Lower lobe of right lung (tissue), 2 donors: ENCODE measurements around the gene PPP1R1B. TPM values are rescaled to one million over a fixed set of nuclear protein-coding genes. Genes with fewer than 3 reads are reported as not detected.
A peak's percentile ranks its signal among the peaks of the same experiment; 100 is the strongest.

Experiments
- ATAC-seq, 2 donors: fragments of 200-7000 bp; cut with Tn5 transposase; one replicate each; pipeline ENCODE4 v1.9.1; 2020 to 2022; ENCODE audit warnings: mild to moderate bottlenecking in 2 of 2, moderate library complexity in 2 of 2
- DNase-seq: peaks from one replicate; pipeline ENCODE4 v3.0.0-alpha.2; 2020
- H3K27ac ChIP-seq: fragments of 200-600 bp; one replicate; pipeline ENCODE4 v1.8.0; 2022
- H3K27me3 ChIP-seq: fragments of 200-600 bp; one replicate; pipeline ENCODE4 v1.8.0; 2022; ENCODE audit warnings: low read depth
- H3K36me3 ChIP-seq: fragments of 200-600 bp; one replicate; pipeline ENCODE4 v1.8.0; 2022; ENCODE audit warnings: mild to moderate bottlenecking
- H3K4me1 ChIP-seq: fragments of 200-600 bp; one replicate; pipeline ENCODE4 v1.8.0; 2022
- H3K4me3 ChIP-seq: fragments of 200-600 bp; one replicate; pipeline ENCODE4 v1.8.0; 2022; ENCODE audit warnings: mild to moderate bottlenecking
- H3K9me3 ChIP-seq: fragments of 200-600 bp; one replicate; pipeline ENCODE4 v1.8.0; 2022
- CTCF ChIP-seq: fragments of 200-600 bp; IDR thresholded peaks from one replicate; pipeline ENCODE4 v1.8.0; 2022; ENCODE audit warnings: antibody characterized with exemption, mild to moderate bottlenecking
- intact Hi-C: fragments of 100-400 bp; cut with DNase I; formaldehyde crosslinking; loops from one replicate; pipeline ENCODE4 v1.11.0; 2022
- total RNA-seq: library from RNA; stranded (reverse); fragmentation: NEBNext Ultra II Directional; extraction: Animal tissue kit (Norgen Biotek cat#: 25700); gene quantifications from one replicate; pipeline ENCODE4 v1.2.1, GENCODE V29; 2021
- donor health status: DM: no; HTN: yes; CAD: no; lungs with severe emphysema.

The PPP1R1B gene
- total RNA-seq, 1 donor from 2014 or later: 23.9 TPM

GRCh38 chr17:39684369-39685192, 57.8 kb downstream of the PPP1R1B start:
- no peak for DNase-seq
- intact Hi-C loops: no loop called here
- Histone ChIP-seq H3K4me3 (no peak overlapping the region), H3K36me3 (peaks cover 20% of the 10 kb centered on the region), H3K27me3 (no peaks in the 10 kb centered on the region), H3K27ac (no peak overlapping the region), H3K9me3 (no peaks in the 10 kb centered on the region), H3K4me1 (peaks cover 25% of the 10 kb centered on the region)
- TF ChIP-seq CTCF: no peak
- ATAC-seq: peak in 1 of 2 donors; percentile 20

Other genes starting within 250 kb of the PPP1R1B start
- 25.4 TPM for gene FBXL20, start 225.3 kb upstream of the PPP1R1B start, total RNA-seq
- 33.6 TPM for gene MED1, start 175.7 kb upstream of the PPP1R1B start, total RNA-seq
- 53.7 TPM for gene CDK12, start 165.5 kb upstream of the PPP1R1B start, total RNA-seq
- not detected for gene NEUROD2, start 19.0 kb upstream of the PPP1R1B start, total RNA-seq
- 76.6 TPM for gene STARD3, start 10.2 kb downstream of the PPP1R1B start, total RNA-seq
- gene TCAP, start 38.4 kb downstream of the PPP1R1B start, total RNA-seq: 3.7 TPM
- 3.9 TPM for gene PNMT, start 41.5 kb downstream of the PPP1R1B start, total RNA-seq
- gene PGAP3, start 61.1 kb downstream of the PPP1R1B start, total RNA-seq: 20.7 TPM
- 96.1 TPM for gene ERBB2, start 73.1 kb downstream of the PPP1R1B start, total RNA-seq
- gene MIEN1, start 103.6 kb downstream of the PPP1R1B start, total RNA-seq: 46.4 TPM
- gene GRB7, start 111.0 kb downstream of the PPP1R1B start, total RNA-seq: 34.5 TPM
- 7.1 TPM for gene IKZF3, start 237.4 kb downstream of the PPP1R1B start, total RNA-seq
- not detected for gene ZPBP2, start 241.2 kb downstream of the PPP1R1B start, total RNA-seq